ENCODE results near the gene CFDP1.
"Not testable (repeated sequence)": the region's sequence is repeated elsewhere in the genome, so short reads cannot be mapped to it uniquely, and the experiment has no call there.

CFDP1 gene

GRCh38 chr16:75471723-75472633 lies 38.7 kb upstream of the CFDP1 start:
- no peaks in the 10 kb centered on the region for H3K9me3 ChIP-seq (ENCODE audit: control insufficient read depth, low read length)
- no peaks in the 10 kb centered on the region for H3K4me1 ChIP-seq (ENCODE audit: control insufficient read depth, insufficient read depth, low read length, poor library complexity, severe bottlenecking)
- H3K36me3 ChIP-seq (ENCODE audit: control insufficient read depth, insufficient read depth, low read length), result no peaks in the 10 kb centered on the region
- WGBS, 2 experiments (ENCODE audit: insufficient coverage in 2 of 2), result 34 to 47% methylated on average over 3 to 6 of the region's 10 CpGs
- no peak overlapping the region for H3K27ac ChIP-seq (ENCODE audit: low read depth, low read length, severe bottlenecking)
- no peak overlapping the region for H3K4me3 ChIP-seq (ENCODE audit: extremely low read depth, insufficient read depth, low read length, poor library complexity, severe bottlenecking)

GRCh38 chr16:75466760-75467159 lies 33.5 kb upstream of the CFDP1 start:
- H3K27ac ChIP-seq (ENCODE audit: low read depth, low read length, severe bottlenecking), result no peak overlapping the region
- peaks cover 3% of the 10 kb centered on the region for H3K9me3 ChIP-seq (ENCODE audit: control insufficient read depth, low read length)
- H3K4me3 ChIP-seq (ENCODE audit: extremely low read depth, insufficient read depth, low read length, poor library complexity, severe bottlenecking), result no peak overlapping the region
- 57 to 93% methylated on average over 1 to 2 of the region's 2 CpGs for WGBS, 2 experiments (ENCODE audit: insufficient coverage in 2 of 2)
- peaks cover 5% of the 10 kb centered on the region for H3K36me3 ChIP-seq (ENCODE audit: control insufficient read depth, insufficient read depth, low read length)
- no peaks in the 10 kb centered on the region for H3K4me1 ChIP-seq (ENCODE audit: control insufficient read depth, insufficient read depth, low read length, poor library complexity, severe bottlenecking)

GRCh38 chr16:75464122-75464918 lies 31.0 kb upstream of the CFDP1 start, which contains the start of gene TMEM170A:
Gene TMEM170A, minus strand, starts transcription at chr16:75464689. Its CDS starts 89 bp downstream, at chr16:75464600.
- no peaks in the 10 kb centered on the region for H3K4me1 ChIP-seq (ENCODE audit: control insufficient read depth, insufficient read depth, low read length, poor library complexity, severe bottlenecking)
- peaks cover 3% of the 10 kb centered on the region for H3K9me3 ChIP-seq (ENCODE audit: control insufficient read depth, low read length)
- peak within 1 kb of the TSS; percentile 77 for H3K27ac ChIP-seq (ENCODE audit: low read depth, low read length, severe bottlenecking)
- peaks cover 25% of the 10 kb centered on the region for H3K36me3 ChIP-seq (ENCODE audit: control insufficient read depth, insufficient read depth, low read length)
- WGBS, 2 experiments (ENCODE audit: insufficient coverage in 2 of 2), result 0% methylated on average over 45 to 82 of the region's 89 CpGs
- H3K4me3 ChIP-seq (ENCODE audit: extremely low read depth, insufficient read depth, low read length, poor library complexity, severe bottlenecking), result peak within 1 kb of the TSS; percentile 84

GRCh38 chr16:75463389-75464121 lies 30.3 kb upstream of the CFDP1 start:
- H3K27ac ChIP-seq (ENCODE audit: low read depth, low read length, severe bottlenecking), result peak overlapping the region; percentile 77
- H3K9me3 ChIP-seq (ENCODE audit: control insufficient read depth, low read length); H3K4me1 ChIP-seq (ENCODE audit: control insufficient read depth, insufficient read depth, low read length, poor library complexity, severe bottlenecking): not testable (repeated sequence)
- 0 to 3% methylated on average over 18 to 36 of the region's 39 CpGs for WGBS, 2 experiments (ENCODE audit: insufficient coverage in 2 of 2)
- peak overlapping the region; percentile 84 for H3K4me3 ChIP-seq (ENCODE audit: extremely low read depth, insufficient read depth, low read length, poor library complexity, severe bottlenecking)
- peaks cover 25% of the 10 kb centered on the region for H3K36me3 ChIP-seq (ENCODE audit: control insufficient read depth, insufficient read depth, low read length)

GRCh38 chr16:75462806-75463205 lies 29.5 kb upstream of the CFDP1 start:
- peaks cover 3% of the 10 kb centered on the region for H3K9me3 ChIP-seq (ENCODE audit: control insufficient read depth, low read length)
- H3K4me1 ChIP-seq (ENCODE audit: control insufficient read depth, insufficient read depth, low read length, poor library complexity, severe bottlenecking), result no peaks in the 10 kb centered on the region
- peak overlapping the region; percentile 84 for H3K4me3 ChIP-seq (ENCODE audit: extremely low read depth, insufficient read depth, low read length, poor library complexity, severe bottlenecking)
- no peak overlapping the region for H3K27ac ChIP-seq (ENCODE audit: low read depth, low read length, severe bottlenecking)
- peaks cover 25% of the 10 kb centered on the region for H3K36me3 ChIP-seq (ENCODE audit: control insufficient read depth, insufficient read depth, low read length)
- 100% methylated on average over 1 to 2 of the region's 2 CpGs for WGBS, 2 experiments (ENCODE audit: insufficient coverage in 2 of 2)

GRCh38 chr16:75461575-75461974 lies 28.3 kb upstream of the CFDP1 start:
- Histone ChIP-seq H3K4me1 (ENCODE audit: control insufficient read depth, insufficient read depth, low read length, poor library complexity, severe bottlenecking) (no peaks in the 10 kb centered on the region), H3K4me3 (ENCODE audit: extremely low read depth, insufficient read depth, low read length, poor library complexity, severe bottlenecking) (no peak overlapping the region), H3K27ac (ENCODE audit: low read depth, low read length, severe bottlenecking) (no peak overlapping the region), H3K9me3 (ENCODE audit: control insufficient read depth, low read length) (peaks cover 3% of the 10 kb centered on the region), H3K36me3 (ENCODE audit: control insufficient read depth, insufficient read depth, low read length) (peaks cover 28% of the 10 kb centered on the region)
- WGBS, 2 experiments (ENCODE audit: insufficient coverage in 2 of 2), result 100% methylated on average over 1 of the region's 2 CpGs; no CpG with 5 or more reads in 1 of the 2 experiments

- WGBS, 2 experiments (ENCODE audit: insufficient coverage in 2 of 2), result no CpG with 5 or more reads among the region's 1 CpG
- Histone ChIP-seq H3K4me3 (ENCODE audit: extremely low read depth, insufficient read depth, low read length, poor library complexity, severe bottlenecking) (no peak overlapping the region), H3K27ac (ENCODE audit: low read depth, low read length, severe bottlenecking) (no peak overlapping the region), H3K36me3 (ENCODE audit: control insufficient read depth, insufficient read depth, low read length) (peaks cover 29% of the 10 kb centered on the region), H3K4me1 (ENCODE audit: control insufficient read depth, insufficient read depth, low read length, poor library complexity, severe bottlenecking) (no peaks in the 10 kb centered on the region), H3K9me3 (ENCODE audit: control insufficient read depth, low read length) (peaks cover 3% of the 10 kb centered on the region)
Measured at GRCh38 chr16:75460446-75460845, 27.1 kb upstream of the CFDP1 start.

GRCh38 chr16:75459691-75460090 lies 26.4 kb upstream of the CFDP1 start:
- 94 to 100% methylated on average over 3 of the region's 4 CpGs for WGBS, 2 experiments (ENCODE audit: insufficient coverage in 2 of 2)
- Histone ChIP-seq H3K36me3 (ENCODE audit: control insufficient read depth, insufficient read depth, low read length) (peaks cover 31% of the 10 kb centered on the region), H3K4me1 (ENCODE audit: control insufficient read depth, insufficient read depth, low read length, poor library complexity, severe bottlenecking) (no peaks in the 10 kb centered on the region), H3K27ac (ENCODE audit: low read depth, low read length, severe bottlenecking) (no peak overlapping the region), H3K9me3 (ENCODE audit: control insufficient read depth, low read length) (no peaks in the 10 kb centered on the region), H3K4me3 (ENCODE audit: extremely low read depth, insufficient read depth, low read length, poor library complexity, severe bottlenecking) (no peak overlapping the region)

GRCh38 chr16:75458439-75458838 lies 25.1 kb upstream of the CFDP1 start:
- Histone ChIP-seq H3K27ac (ENCODE audit: low read depth, low read length, severe bottlenecking) (no peak overlapping the region), H3K4me3 (ENCODE audit: extremely low read depth, insufficient read depth, low read length, poor library complexity, severe bottlenecking) (no peak overlapping the region), H3K36me3 (ENCODE audit: control insufficient read depth, insufficient read depth, low read length) (peaks cover 31% of the 10 kb centered on the region), H3K9me3 (ENCODE audit: control insufficient read depth, low read length) (no peaks in the 10 kb centered on the region), H3K4me1 (ENCODE audit: control insufficient read depth, insufficient read depth, low read length, poor library complexity, severe bottlenecking) (no peaks in the 10 kb centered on the region)
- WGBS, 2 experiments (ENCODE audit: insufficient coverage in 2 of 2), result 100% methylated on average over 2 of the region's 2 CpGs

GRCh38 chr16:75458029-75458428 lies 24.7 kb upstream of the CFDP1 start:
- WGBS, 2 experiments (ENCODE audit: insufficient coverage in 2 of 2), result 90 to 100% methylated on average over 2 of the region's 4 CpGs
- no peaks in the 10 kb centered on the region for H3K4me1 ChIP-seq (ENCODE audit: control insufficient read depth, insufficient read depth, low read length, poor library complexity, severe bottlenecking)

More at GRCh38 chr16:75458029-75458428, 24.7 kb upstream of the CFDP1 start:
- Histone ChIP-seq H3K36me3 (ENCODE audit: control insufficient read depth, insufficient read depth, low read length) (peaks cover 32% of the 10 kb centered on the region), H3K9me3 (ENCODE audit: control insufficient read depth, low read length) (no peaks in the 10 kb centered on the region), H3K27ac (ENCODE audit: low read depth, low read length, severe bottlenecking) (no peak overlapping the region), H3K4me3 (ENCODE audit: extremely low read depth, insufficient read depth, low read length, poor library complexity, severe bottlenecking) (no peak overlapping the region)

Measured in mesodermal cell (in vitro differentiated cells).